Activated naive CD4-positive, alpha-beta T cell treated with anti-CD3 and anti-CD28 coated beads, Interleukin-2, amount 50 U/mL, for 16 hours (primary cell): Measurements from ENCODE around the gene HTR4.

Source experiments
- DNase-seq: peaks from one replicate; pipeline ENCODE4 v3.0.0-alpha.2; 2020

Gene HTR4

GRCh38 chr5:148524721-148525120 lies 129.6 kb downstream of the HTR4 start:
- DNase-seq, result no peak

GRCh38 chr5:148523139-148523538 lies 131.2 kb downstream of the HTR4 start:
- DNase-seq, result no peak

- no peak for DNase-seq
Observed at GRCh38 chr5:148515460-148515859, 138.9 kb downstream of the HTR4 start.

- DNase-seq, result no peak
Observed at GRCh38 chr5:148514344-148514743, 140.0 kb downstream of the HTR4 start.

- DNase-seq, result no peak
Observed at GRCh38 chr5:148512498-148512897, 141.8 kb downstream of the HTR4 start.

- DNase-seq, result no peak
Observed at GRCh38 chr5:148511810-148512347, 142.4 kb downstream of the HTR4 start.

GRCh38 chr5:148509893-148510292 lies 144.4 kb downstream of the HTR4 start:
- DNase-seq, result no peak

- no peak for DNase-seq
Observed at GRCh38 chr5:148507648-148508047, 146.7 kb downstream of the HTR4 start.

- DNase-seq, result no peak
Observed at GRCh38 chr5:148499452-148499851, 154.9 kb downstream of the HTR4 start.

GRCh38 chr5:148497757-148498156 lies 156.6 kb downstream of the HTR4 start:
- no peak for DNase-seq

- no peak for DNase-seq
Observed at GRCh38 chr5:148492351-148492750, 162.0 kb downstream of the HTR4 start.

- DNase-seq, result no peak
Observed at GRCh38 chr5:148491793-148492184, 162.5 kb downstream of the HTR4 start.

- DNase-seq, result no peak
Observed at GRCh38 chr5:148491015-148491792, 163.1 kb downstream of the HTR4 start.

- no peak for DNase-seq
Observed at GRCh38 chr5:148488757-148489156, 165.6 kb downstream of the HTR4 start.

- DNase-seq, result no peak
Observed at GRCh38 chr5:148486456-148486855, 167.9 kb downstream of the HTR4 start.

GRCh38 chr5:148484651-148485050 lies 169.7 kb downstream of the HTR4 start:
- no peak for DNase-seq

- DNase-seq, result no peak
Observed at GRCh38 chr5:148483750-148484149, 170.6 kb downstream of the HTR4 start.

GRCh38 chr5:148482697-148483462 lies 171.4 kb downstream of the HTR4 start:
- peak; percentile 57 for DNase-seq

- no peak for DNase-seq
Observed at GRCh38 chr5:148482196-148482595, 172.1 kb downstream of the HTR4 start.

- no peak for DNase-seq
Observed at GRCh38 chr5:148477429-148477828, 176.9 kb downstream of the HTR4 start.

GRCh38 chr5:148476302-148476701 lies 178.0 kb downstream of the HTR4 start:
- no peak for DNase-seq

- no peak for DNase-seq
Observed at GRCh38 chr5:148474025-148474511, 180.3 kb downstream of the HTR4 start.

GRCh38 chr5:148471379-148471778 lies 182.9 kb downstream of the HTR4 start:
- no peak for DNase-seq

- DNase-seq, result no peak
Observed at GRCh38 chr5:148469501-148469935, 184.8 kb downstream of the HTR4 start.
